UCSD-AML1 (cell line): ENCODE measurements around the gene LENG8.
"Not testable (repeated sequence)": the region's sequence is repeated elsewhere in the genome, so short reads cannot be mapped to it uniquely, and the experiment has no call there.

Experiments
- DNase-seq: peaks from one replicate; lab custom pipeline; 2025; ENCODE audit not compliant: unreplicated experiment; lab: John Stamatoyannopoulos, UW

Gene LENG8

GRCh38 chr19:54478677-54479266 lies 29.8 kb downstream of the LENG8 start:
- peak; percentile 26 for DNase-seq

- DNase-seq: no peak
These were observed 31.1 kb downstream of the LENG8 start for GRCh38 chr19:54480051-54480450.

GRCh38 chr19:54481326-54481930 lies 32.4 kb downstream of the LENG8 start:
- DNase-seq: peak; percentile 43

- DNase-seq: no peak
These were observed 33.9 kb downstream of the LENG8 start for GRCh38 chr19:54482889-54483288.

- no peak for DNase-seq
These were observed 35.5 kb downstream of the LENG8 start for GRCh38 chr19:54484451-54484850.

- DNase-seq: no peak
These were observed 36.9 kb downstream of the LENG8 start for GRCh38 chr19:54485851-54486250.

GRCh38 chr19:54489341-54489740 lies 40.3 kb downstream of the LENG8 start:
- no peak for DNase-seq

- no peak for DNase-seq
These were observed 40.8 kb downstream of the LENG8 start for GRCh38 chr19:54489766-54490165.

- no peak for DNase-seq
These were observed 43.6 kb downstream of the LENG8 start for GRCh38 chr19:54492568-54492967.

GRCh38 chr19:54493056-54493455 lies 44.1 kb downstream of the LENG8 start:
- DNase-seq: not testable (repeated sequence)

GRCh38 chr19:54493967-54494585 lies 45.1 kb downstream of the LENG8 start:
- DNase-seq: no peak

- DNase-seq: not testable (repeated sequence)
These were observed 46.3 kb downstream of the LENG8 start for GRCh38 chr19:54495284-54495683.

GRCh38 chr19:54497747-54498450 lies 48.9 kb downstream of the LENG8 start:
- DNase-seq: not testable (repeated sequence)

GRCh38 chr19:54498451-54498772 lies 49.4 kb downstream of the LENG8 start:
- DNase-seq: not testable (repeated sequence)

- DNase-seq: no peak
These were observed 53.6 kb downstream of the LENG8 start, which contains the start of gene LAIR2 for GRCh38 chr19:54502518-54503048. Gene LAIR2 (plus strand): TSS chr19:54502831. CDS start chr19:54502919, 88 bp downstream.

- not testable (repeated sequence) for DNase-seq
These were observed 56.5 kb downstream of the LENG8 start for GRCh38 chr19:54505542-54505941.

GRCh38 chr19:54506079-54506478 lies 57.1 kb downstream of the LENG8 start:
- no peak for DNase-seq

- not testable (repeated sequence) for DNase-seq
These were observed 58.2 kb downstream of the LENG8 start for GRCh38 chr19:54507038-54507717.

GRCh38 chr19:54507824-54508223 lies 58.8 kb downstream of the LENG8 start:
- no peak for DNase-seq

GRCh38 chr19:54508487-54508886 lies 59.5 kb downstream of the LENG8 start:
- not testable (repeated sequence) for DNase-seq
